ENCODE measurements around the gene C10orf105. TPM values are rescaled to one million over a fixed set of nuclear protein-coding genes. Genes with fewer than 3 reads are reported as not detected.

Gene C10orf105
- total RNA-seq, 1 donor from 2014 or later: 0.64 TPM

- intact Hi-C loops (cut with micrococcal nuclease): no loop called here
These were observed 710 bp upstream of the C10orf105 start for GRCh38 chr10:71720288-71720687.

- intact Hi-C loops (cut with micrococcal nuclease): no loop called here
These were observed 536 bp downstream of the C10orf105 start for GRCh38 chr10:71719042-71719441.

- intact Hi-C loops (cut with micrococcal nuclease): no loop called here
These were observed 1.3 kb downstream of the C10orf105 start for GRCh38 chr10:71718165-71718698.

- intact Hi-C loops (cut with micrococcal nuclease): no loop called here
These were observed 2.0 kb downstream of the C10orf105 start for GRCh38 chr10:71717551-71717951.

- intact Hi-C loops (cut with micrococcal nuclease): no loop called here
These were observed 2.5 kb downstream of the C10orf105 start for GRCh38 chr10:71717056-71717455.

- intact Hi-C loops (cut with micrococcal nuclease): no loop called here
These were observed 3.2 kb downstream of the C10orf105 start for GRCh38 chr10:71716426-71716825.

- intact Hi-C loops (cut with micrococcal nuclease): no loop called here
These were observed 3.7 kb downstream of the C10orf105 start for GRCh38 chr10:71715860-71716259.

- intact Hi-C loops (cut with micrococcal nuclease): no loop called here
These were observed 4.6 kb downstream of the C10orf105 start for GRCh38 chr10:71715026-71715425.

GRCh38 chr10:71714592-71714991 lies 5.0 kb downstream of the C10orf105 start:
- intact Hi-C loops (cut with micrococcal nuclease): loop anchor here (1.0 to 5.0 kb wide), 2 partner anchors 13 to 58 kb away; partner anchors contain the start of gene VSIR

GRCh38 chr10:71714031-71714410 lies 5.6 kb downstream of the C10orf105 start:
- intact Hi-C loops (cut with micrococcal nuclease): loop anchor here (1.0 to 5.0 kb wide), 2 partner anchors 13 to 58 kb away; partner anchors contain the start of gene VSIR

GRCh38 chr10:71713135-71714030 lies 6.2 kb downstream of the C10orf105 start:
- intact Hi-C loops (cut with micrococcal nuclease): loop anchor here (1.0 to 5.0 kb wide), 2 partner anchors 14 to 59 kb away; partner anchors contain the start of gene VSIR

GRCh38 chr10:71712572-71713134 lies 6.9 kb downstream of the C10orf105 start:
- intact Hi-C loops (cut with micrococcal nuclease): loop anchor here (5.0 kb wide), 1 partner anchor 60 kb away; the partner anchor contains the start of gene VSIR

GRCh38 chr10:71712170-71712569 lies 7.4 kb downstream of the C10orf105 start:
- intact Hi-C loops (cut with micrococcal nuclease): loop anchor here (5.0 kb wide), 1 partner anchor 60 kb away; the partner anchor contains the start of gene VSIR

GRCh38 chr10:71711052-71711623 lies 8.4 kb downstream of the C10orf105 start:
- intact Hi-C loops (cut with micrococcal nuclease): loop anchor here (5.0 kb wide), 1 partner anchor 61 kb away; the partner anchor contains the start of gene VSIR

- intact Hi-C loops (cut with micrococcal nuclease): loop anchor here (5.0 kb wide), 1 partner anchor 62 kb away; the partner anchor contains the start of gene VSIR
These were observed 9.1 kb downstream of the C10orf105 start for GRCh38 chr10:71710519-71710918.

- intact Hi-C loops (cut with micrococcal nuclease): loop anchor here (1.0 to 5.0 kb wide), 4 partner anchors 40 to 390 kb away; partner anchors contain the start of gene SLC29A3
These were observed 10.4 kb downstream of the C10orf105 start for GRCh38 chr10:71708897-71709882.

GRCh38 chr10:71708301-71708703 lies 11.3 kb downstream of the C10orf105 start:
- intact Hi-C loops (cut with micrococcal nuclease): loop anchor here (1.0 to 5.0 kb wide), 4 partner anchors 40 to 389 kb away; partner anchors contain the start of gene SLC29A3

GRCh38 chr10:71707240-71707789 lies 12.3 kb downstream of the C10orf105 start:
- intact Hi-C loops (cut with micrococcal nuclease): loop anchor here (5.0 kb wide), 2 partner anchors 105 to 325 kb away; no protein-coding TSS in a partner anchor
